Measurements from ENCODE around the gene CASP4. TPM values are rescaled to one million over a fixed set of nuclear protein-coding genes. Genes with fewer than 3 reads are reported as not detected.

The CASP4 gene
- total RNA-seq, 1 experiment from 2014 or later: 21.1 TPM

- Histone ChIP-seq H3K79me2 (ENCODE audit: insufficient read depth, low read length) (no peaks in the 10 kb centered on the region), H3K9me3 (ENCODE audit: control insufficient read depth in 1 of 2, insufficient read depth in 1 of 2, low read depth in 1 of 2, low read length in 2 of 2) (no peaks in the 10 kb centered on the region), H2AFZ (ENCODE audit: low read depth, low read length, poor library complexity, severe bottlenecking) (no peak overlapping the region), H3K36me3 (ENCODE audit: control insufficient read depth in 1 of 2, insufficient read depth in 2 of 2, low read length in 2 of 2) (no peaks in the 10 kb centered on the region), H3K4me2 (ENCODE audit: low read length) (no peak overlapping the region), H3K4me1 (ENCODE audit: control insufficient read depth in 1 of 2, insufficient read depth in 2 of 2, low read length in 2 of 2) (no peaks in the 10 kb centered on the region), H3K27me3 (ENCODE audit: insufficient read depth, low read length) (no peaks in the 10 kb centered on the region), H3K9ac (ENCODE audit: low read length) (no peak overlapping the region), H3K4me3 (replicated peaks in 1 of 2; ENCODE audit: low read depth in 1 of 2, low read length in 2 of 2) (no peak overlapping the region), H3K9me2 (ENCODE audit: insufficient read depth) (no peaks in the 10 kb centered on the region), H4K20me1 (ENCODE audit: insufficient read depth) (no peaks in the 10 kb centered on the region), H3K27ac (ENCODE audit: low read depth, low read length) (no peak overlapping the region)
- intact Hi-C loops (cut with micrococcal nuclease): no loop called here
- ChIA-PET POLR2A (no interaction called here), RAD21 (ENCODE audit: low non-redundant PET in 1 of 2, low total read pairs in 2 of 2, uncharacterized antibody in 2 of 2, unreplicated experiment in 2 of 2) (no interaction called here), CTCF (no interaction called here)
- ATAC-seq (no peak), DNase-seq (ENCODE audit: low read depth, low spot score) (no peak)
- no peak for TF ChIP-seq ZFX (IDR thresholded peaks at IDR 0.05)
- no peak for TF ChIP-seq ELF1 (IDR thresholded peaks at IDR 0.05; ENCODE audit: borderline replicate concordance, low read depth)
- no peak for TF ChIP-seq EGR1 (IDR thresholded peaks at IDR 0.05; ENCODE audit: low read depth)
- TF ChIP-seq EZH2 (IDR thresholded peaks at IDR 0.05): no peak
- no peak for TF ChIP-seq SP1 (IDR thresholded peaks at IDR 0.05; ENCODE audit: low read depth)
- TF ChIP-seq, protein P1, sequence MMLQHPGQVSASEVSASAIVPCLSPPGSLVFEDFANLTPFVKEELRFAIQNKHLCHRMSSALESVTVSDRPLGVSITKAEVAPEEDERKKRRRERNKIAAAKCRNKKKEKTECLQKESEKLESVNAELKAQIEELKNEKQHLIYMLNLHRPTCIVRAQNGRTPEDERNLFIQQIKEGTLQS (IDR thresholded peaks at IDR 0.05): no peak
- TF ChIP-seq POLR2A (IDR thresholded peaks at IDR 0.05; ENCODE audit: borderline replicate concordance, extremely low read depth, insufficient read depth, insufficient read length): no peak
- no peak for TF ChIP-seq JUND (IDR thresholded peaks at IDR 0.05)
- TF ChIP-seq, protein P2, sequence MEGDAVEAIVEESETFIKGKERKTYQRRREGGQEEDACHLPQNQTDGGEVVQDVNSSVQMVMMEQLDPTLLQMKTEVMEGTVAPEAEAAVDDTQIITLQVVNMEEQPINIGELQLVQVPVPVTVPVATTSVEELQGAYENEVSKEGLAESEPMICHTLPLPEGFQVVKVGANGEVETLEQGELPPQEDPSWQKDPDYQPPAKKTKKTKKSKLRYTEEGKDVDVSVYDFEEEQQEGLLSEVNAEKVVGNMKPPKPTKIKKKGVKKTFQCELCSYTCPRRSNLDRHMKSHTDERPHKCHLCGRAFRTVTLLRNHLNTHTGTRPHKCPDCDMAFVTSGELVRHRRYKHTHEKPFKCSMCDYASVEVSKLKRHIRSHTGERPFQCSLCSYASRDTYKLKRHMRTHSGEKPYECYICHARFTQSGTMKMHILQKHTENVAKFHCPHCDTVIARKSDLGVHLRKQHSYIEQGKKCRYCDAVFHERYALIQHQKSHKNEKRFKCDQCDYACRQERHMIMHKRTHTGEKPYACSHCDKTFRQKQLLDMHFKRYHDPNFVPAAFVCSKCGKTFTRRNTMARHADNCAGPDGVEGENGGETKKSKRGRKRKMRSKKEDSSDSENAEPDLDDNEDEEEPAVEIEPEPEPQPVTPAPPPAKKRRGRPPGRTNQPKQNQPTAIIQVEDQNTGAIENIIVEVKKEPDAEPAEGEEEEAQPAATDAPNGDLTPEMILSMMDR (IDR thresholded peaks at IDR 0.05 in 2 of 3, conservative IDR thresholded peaks at IDR 0.05 in 1 of 3; ENCODE audit: borderline replicate concordance in 1 of 3, insufficient read depth in 1 of 3, low read depth in 2 of 3, low read length in 2 of 3): no peak
- no peak for TF ChIP-seq CEBPB (IDR thresholded peaks at IDR 0.05; ENCODE audit: low read depth)
- no peak for TF ChIP-seq RAD21 (IDR thresholded peaks at IDR 0.05; ENCODE audit: low read depth)
- TF ChIP-seq ZNF274 (IDR thresholded peaks at IDR 0.05; ENCODE audit: low read depth, low read length): no peak
- TF ChIP-seq CBX3 (IDR thresholded peaks at IDR 0.05; ENCODE audit: low read depth): no peak
- no peak for TF ChIP-seq YY1 (IDR thresholded peaks at IDR 0.05; ENCODE audit: extremely low read depth, insufficient replicate concordance, low read depth, low read length)
- TF ChIP-seq FOSL1 (IDR thresholded peaks at IDR 0.05; ENCODE audit: low read depth): no peak
- TF ChIP-seq EZH2phosphoT487 (IDR thresholded peaks at IDR 0.05; ENCODE audit: borderline replicate concordance): no peak
- TF ChIP-seq SIN3A (IDR thresholded peaks at IDR 0.05; ENCODE audit: low read depth): no peak
- TF ChIP-seq TCF7L2 (IDR thresholded peaks at IDR 0.05; ENCODE audit: borderline replicate concordance, extremely low read depth, insufficient read depth, insufficient read length): no peak
- no peak for TF ChIP-seq POLR2AphosphoS5 (IDR thresholded peaks at IDR 0.05; ENCODE audit: low read depth, low read length)
- no TSS peak for BruUV-seq (replicated peaks)
Observed at GRCh38 chr11:104898685-104899013, 69.7 kb downstream of the CASP4 start.
